Measurements from ENCODE around the gene PRDX5.

DNA sequence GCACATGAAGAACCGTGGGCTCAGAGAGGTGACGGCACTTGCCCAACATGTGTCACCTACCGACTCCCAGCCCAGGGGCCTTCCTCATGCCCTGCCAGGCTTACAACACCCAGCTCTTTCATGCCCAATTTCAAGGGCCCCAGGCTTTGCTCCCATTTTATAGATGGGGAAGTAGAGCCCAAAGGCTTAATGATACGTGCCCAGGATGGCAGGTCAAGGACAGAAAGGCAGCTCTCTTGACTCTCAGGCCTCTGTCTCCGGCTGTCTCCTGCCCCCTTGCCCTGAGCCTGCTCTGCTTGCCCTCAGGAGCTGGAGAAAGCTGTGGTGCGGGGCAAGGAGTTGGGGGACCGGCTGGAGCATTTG, 31.1 kb downstream of the PRDX5 start:
- TF ChIP-seq, protein P1, sequence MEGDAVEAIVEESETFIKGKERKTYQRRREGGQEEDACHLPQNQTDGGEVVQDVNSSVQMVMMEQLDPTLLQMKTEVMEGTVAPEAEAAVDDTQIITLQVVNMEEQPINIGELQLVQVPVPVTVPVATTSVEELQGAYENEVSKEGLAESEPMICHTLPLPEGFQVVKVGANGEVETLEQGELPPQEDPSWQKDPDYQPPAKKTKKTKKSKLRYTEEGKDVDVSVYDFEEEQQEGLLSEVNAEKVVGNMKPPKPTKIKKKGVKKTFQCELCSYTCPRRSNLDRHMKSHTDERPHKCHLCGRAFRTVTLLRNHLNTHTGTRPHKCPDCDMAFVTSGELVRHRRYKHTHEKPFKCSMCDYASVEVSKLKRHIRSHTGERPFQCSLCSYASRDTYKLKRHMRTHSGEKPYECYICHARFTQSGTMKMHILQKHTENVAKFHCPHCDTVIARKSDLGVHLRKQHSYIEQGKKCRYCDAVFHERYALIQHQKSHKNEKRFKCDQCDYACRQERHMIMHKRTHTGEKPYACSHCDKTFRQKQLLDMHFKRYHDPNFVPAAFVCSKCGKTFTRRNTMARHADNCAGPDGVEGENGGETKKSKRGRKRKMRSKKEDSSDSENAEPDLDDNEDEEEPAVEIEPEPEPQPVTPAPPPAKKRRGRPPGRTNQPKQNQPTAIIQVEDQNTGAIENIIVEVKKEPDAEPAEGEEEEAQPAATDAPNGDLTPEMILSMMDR (IDR thresholded peaks at IDR 0.05; ENCODE audit: insufficient read depth, low read length) = no peak
- TF ChIP-seq GABPA (IDR thresholded peaks at IDR 0.05; ENCODE audit: low read depth) = no peak

Data from HL-60 (cell line).